GM04503 (cell line): ENCODE results near the gene NOTCH1.
"Not testable (repeated sequence)": the region's sequence is repeated elsewhere in the genome, so short reads cannot be mapped to it uniquely, and the experiment has no call there.

Source experiments
- DNase-seq: peaks from one replicate; pipeline ENCODE4 v3.0.0-alpha.2; 2012; ENCODE audit warnings: low read depth

NOTCH1 gene

DNA sequence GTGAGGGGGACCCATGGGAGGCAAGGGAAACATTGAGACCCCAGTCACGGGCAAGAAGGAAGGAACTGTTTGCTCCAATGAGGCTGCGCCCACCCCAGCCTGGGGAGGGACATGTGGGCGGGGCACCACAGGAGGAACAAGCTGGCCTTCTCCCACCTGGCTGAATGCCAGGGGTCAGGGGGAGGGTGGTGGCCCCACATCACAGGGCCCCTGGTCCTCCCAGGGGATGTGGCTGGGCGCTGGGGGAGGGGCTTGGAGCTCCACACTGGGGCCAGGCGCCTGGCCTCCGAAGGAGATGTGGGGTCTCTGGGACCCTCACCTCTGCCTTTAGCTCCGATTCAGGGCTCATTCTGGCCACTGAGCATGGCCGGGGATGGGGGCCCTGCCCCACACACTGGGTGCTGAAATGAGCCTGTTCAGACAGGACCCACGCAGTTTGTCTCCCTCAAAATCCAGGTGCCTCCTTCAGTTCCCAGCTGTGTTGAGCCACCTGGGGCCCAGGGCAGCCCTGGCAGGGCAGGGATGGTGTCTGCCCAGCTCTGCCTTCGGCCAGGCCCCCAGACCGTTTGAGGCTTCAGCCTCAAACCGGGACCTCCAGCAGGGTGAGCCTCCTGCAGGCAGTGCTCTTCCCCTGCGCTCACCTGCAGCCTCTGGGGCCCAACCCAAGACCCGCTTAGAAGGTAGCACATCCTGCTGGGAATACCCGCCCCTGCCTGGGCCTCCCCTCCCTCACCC is 33.2 kb upstream of the NOTCH1 start:
- no peak for DNase-seq

DNA sequence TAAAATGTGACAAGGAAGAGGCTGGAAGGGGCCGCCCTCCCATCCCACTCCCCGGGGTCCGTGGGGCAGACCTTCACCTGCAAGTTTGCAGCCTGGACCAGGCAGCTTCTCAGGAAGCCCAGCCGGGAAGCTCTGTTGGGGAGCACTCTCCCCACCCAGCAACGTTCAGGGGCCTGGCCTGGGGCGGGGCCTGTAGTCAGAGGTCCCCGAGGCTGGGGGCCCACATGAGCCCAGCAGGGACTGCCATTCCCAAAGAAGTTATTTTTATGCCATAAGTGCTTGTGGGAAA is 32.7 kb upstream of the NOTCH1 start:
- no peak for DNase-seq

DNA sequence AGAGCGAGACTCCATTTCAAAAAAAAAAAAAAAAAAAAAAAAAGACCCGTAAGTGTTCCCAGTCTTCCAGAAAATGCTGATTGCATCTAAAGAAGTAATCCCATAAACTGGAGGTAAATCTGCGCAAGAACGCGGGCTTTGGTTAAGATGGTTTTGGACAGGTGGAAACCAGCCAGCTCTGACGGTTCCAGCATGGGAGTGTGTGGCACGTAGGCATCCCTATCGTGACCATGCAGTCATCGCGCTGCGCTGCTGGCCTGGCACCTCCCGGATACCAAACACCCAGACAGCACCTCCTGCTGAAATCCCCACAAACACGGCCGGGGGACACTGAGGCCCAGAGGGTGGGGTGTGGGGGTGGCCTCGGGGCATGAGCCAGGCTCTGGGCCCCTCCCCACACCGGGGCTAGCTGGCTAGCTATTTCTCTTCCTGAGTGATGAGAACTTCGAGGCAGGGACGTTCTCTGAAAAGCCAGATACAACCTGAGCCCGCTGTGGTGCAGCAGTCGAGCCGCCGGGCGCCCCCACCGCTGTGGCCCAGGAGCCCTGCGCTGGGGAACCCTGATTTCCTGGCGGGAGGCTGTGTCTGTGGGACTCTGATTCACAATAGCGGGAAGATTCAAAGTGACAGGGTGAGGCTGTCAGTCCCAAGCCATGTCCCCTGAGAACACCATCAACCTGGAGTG is 32.2 kb upstream of the NOTCH1 start:
- DNase-seq, result no peak

DNA sequence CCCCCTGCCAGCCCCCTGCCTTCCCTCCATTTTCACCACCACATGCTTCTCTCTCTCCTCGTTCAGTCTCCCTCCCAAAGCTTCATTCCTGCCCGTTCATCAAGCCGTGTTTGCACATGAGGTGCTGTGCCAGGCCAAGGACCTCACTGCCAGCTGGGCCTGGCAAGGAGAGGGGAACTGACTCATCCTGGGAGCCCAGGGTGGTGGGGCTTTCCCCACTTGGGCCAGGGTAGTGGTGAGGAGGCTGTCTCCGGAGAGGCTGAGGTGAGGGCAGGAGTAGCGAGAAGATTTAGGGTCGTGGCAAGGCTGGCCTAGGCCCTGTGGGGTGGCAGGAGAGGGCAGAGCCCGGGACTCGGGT is 30.4 kb upstream of the NOTCH1 start:
- no peak for DNase-seq

DNA sequence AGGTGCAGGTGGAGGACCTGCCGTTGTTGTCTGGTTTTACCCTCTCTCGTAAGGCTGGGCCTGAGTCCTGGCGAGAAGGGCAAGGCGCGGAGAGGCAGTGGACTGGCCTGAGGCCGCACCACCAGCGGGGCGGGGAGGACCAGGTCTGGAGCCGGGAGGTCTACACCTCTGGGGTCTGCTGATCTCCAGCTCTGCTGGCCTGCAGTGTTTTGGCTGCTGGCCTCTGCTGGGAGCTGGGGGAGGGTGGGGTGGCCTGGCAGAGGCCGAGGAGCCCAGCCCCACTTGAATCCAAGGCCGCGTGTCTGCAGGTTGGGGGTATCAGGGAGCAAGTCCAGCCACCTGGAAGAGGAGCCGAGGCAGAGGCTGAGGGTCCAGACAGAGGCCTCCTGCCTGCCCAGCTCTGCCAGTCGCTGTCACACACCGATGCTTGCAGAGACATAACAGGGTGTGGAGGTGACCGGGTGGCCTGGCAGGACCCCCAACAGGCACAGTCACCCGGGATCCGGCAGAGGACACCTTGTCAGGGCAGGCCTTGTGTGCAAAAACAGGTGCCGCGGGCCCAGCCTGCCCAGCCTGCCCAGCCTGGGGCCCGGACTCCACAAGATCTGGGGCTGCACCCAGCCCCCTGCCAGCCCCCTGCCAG is 29.9 kb upstream of the NOTCH1 start:
- no peak for DNase-seq

DNA sequence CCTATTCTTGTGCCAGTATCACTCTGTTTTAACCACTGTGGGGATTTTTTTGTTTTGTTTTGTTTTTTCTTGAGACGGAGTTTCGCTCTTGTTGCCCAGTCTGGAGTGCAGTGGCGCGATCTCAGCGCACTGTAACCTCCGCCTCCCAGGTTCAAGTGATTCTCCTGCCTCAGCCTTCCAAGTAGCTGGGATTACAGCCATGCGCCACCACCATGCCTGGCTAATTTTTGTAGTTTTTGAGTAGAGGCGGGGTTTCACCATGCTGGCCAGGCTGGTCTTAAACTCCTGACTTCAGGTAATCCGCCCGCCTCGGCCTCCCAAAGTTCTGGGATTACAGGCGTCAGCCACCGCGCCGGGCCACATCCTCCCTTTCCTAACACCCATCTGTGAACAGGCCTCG is 28.8 kb upstream of the NOTCH1 start:
- DNase-seq, result not testable (repeated sequence)

DNA sequence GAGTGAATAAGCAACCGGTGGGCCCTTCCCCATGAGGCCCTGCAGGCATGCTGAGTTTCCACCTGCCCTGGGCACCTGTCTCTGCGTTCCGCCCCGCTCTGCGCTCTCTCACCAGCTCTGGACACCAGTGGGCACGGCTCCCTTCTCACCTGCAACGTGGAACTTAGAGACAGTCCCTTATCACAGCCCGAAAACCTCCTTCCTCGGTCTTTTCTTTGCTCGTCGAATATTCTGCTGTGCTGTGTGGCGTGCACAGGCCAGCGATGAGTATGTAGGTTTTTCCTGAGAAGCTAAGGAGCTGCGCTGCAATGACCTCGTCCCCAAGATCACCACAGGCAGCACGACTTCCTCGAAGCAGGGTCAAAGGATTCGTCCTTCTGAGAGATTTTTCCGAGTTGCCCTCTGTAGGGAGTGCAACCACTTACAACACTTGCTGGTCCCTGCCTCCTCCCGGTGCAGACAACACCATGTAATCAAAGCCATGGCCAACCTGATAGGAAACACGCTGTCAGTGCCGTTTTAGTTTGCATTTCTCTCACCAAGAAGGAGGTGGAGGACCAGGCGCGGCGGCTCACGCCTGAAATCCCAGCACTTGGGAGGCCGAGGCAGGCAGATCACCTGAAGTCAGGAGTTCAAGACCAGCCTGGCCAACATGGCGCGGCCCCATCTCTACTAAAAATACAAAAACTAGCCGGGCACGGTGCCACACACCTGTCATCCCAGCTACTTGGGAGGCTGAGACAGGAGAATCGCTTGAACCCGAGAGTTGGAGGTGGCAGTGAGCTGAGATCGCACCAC is 27.2 kb upstream of the NOTCH1 start:
- DNase-seq, result no peak

DNA sequence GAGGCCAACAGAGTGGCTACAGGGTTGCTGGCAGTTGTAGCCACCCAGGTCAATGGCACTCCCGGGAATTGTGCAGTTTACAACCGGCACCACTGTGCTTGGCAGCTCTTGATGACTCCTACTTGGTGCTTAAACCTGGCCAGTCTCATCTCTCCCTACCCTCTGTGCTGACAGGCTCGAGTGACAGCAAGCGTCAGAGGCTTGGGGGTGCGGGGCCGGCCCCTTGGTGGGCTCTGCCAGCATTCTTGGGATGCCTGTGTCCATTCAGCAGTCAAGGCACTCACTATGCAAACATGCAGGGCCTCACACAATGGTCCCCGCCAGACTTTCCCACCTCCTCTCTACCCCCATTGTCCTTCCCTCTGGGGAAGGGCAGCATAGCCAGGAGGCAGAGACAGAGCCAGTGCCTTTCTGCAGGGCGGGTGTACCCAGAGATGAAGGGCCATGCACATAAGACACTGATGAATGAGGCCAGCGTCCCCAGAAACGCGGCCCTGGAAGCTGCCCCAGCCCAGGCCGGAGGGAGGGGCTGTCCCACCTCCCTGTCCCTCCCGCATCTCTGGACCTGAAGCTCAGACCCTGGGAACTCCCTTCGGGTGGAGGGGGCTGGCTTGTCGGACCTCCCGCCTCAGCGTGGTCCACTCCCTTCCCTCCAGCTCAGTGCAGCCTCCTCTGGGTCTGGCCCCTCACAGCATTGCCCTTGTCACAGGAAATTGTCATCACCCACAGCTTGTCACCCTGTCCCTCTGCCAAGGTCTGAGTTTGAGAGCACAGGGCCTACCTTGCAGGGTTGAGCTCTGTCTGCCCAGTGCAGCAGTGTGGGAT is 26.4 kb upstream of the NOTCH1 start:
- DNase-seq, result no peak

DNA sequence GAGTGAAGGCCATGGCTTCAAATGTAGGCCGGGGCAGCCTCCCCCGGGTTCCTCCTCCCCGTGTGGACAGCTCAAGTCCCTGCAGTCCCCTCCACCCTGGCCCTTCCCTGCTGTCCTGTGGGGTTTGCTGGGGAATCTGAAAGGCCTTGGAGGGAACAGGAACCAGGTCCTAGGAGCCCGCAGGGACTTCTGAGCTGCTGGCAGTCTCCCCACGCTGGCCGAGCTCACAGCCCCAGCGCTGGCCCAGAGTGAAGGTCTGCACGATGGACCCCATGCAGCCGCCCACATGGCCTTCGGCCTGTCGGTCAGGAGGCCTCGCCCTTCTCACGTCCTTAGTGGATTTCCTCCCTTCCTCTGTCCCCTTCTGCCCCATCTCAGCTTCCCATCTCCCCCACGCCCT is 25.7 kb upstream of the NOTCH1 start:
- no peak for DNase-seq

DNA sequence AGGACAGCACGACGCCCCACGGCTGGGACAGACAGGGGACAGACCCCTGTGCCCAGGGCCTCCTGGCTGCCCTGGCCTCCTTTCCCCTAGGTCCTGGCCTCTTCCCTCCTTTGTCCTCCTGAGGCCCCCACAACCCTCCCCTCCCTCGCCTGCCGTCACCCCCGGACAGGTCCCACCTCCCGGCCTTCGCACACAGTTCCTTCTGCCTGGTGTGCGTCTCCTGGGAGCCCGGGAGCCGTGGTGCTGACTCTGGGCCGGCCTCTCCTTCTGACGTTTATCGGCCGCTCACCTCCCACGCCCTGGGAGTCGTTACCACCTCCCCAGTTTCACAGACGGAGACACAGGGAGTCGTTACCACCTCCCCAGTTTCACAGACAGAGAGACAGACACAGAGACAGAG is 25.1 kb upstream of the NOTCH1 start:
- DNase-seq, result no peak

DNA sequence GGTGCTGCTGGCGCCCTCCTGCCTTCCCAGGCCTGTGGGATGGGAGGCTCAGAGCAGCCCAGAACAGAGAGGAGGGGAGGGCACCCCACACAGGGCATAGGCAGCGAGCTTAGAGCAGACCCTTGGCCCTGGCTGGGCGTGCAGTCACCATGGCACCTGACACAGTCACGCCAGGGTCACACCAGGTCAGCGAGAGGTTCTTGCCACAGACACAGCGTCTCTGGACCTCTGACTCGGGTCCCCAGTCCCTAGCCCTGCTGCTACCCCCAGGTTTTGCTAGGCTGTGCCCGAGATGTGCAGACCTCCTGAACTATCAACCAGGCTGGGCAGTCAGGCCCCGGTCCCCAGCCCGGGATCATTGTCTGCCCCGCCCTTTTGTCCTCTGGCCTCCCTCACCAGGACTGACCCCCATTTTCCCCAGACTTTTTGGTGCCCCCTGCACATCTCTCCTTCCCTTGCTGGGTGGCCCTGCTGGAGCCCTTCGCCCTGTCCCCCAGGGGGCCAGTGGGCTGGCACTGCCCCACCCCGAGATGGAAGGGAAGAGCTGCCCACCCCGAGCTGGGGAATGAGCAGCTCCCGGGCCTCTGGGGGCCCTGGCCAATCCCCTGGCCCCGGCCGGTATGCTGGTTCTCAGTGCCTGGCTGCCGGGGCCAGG is 24.5 kb upstream of the NOTCH1 start:
- DNase-seq, result no peak

DNA sequence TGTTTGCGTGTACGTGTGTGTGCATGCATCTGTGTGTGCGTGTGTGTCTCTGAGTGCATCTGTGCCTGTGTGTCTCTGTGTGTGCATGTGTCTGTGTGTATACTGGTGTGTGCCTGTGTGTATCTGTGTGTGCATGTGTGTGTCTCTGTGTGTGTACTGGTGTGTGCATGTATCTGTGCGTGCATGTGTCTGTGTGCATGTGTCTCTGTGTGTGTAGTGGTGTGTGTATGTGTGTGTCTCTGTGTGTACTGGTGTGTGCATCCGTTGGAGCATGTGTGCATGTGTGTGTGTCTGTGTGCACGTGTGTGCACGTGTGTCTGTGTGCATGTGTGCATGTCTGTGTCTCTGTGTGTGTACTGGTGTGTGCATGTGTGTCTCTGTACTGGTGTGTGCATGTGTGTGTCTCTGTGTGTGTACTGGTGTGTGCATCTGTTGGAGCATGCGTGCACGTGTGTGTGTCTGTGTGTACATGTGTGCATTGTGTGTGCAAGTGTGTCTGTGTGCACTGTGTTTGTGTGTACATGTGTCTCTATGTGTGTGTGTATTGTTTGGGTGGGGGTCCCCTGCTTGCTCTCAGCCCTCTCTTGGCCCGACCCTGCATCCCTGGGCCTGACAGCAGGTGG is 23.8 kb upstream of the NOTCH1 start:
- no peak for DNase-seq

DNA sequence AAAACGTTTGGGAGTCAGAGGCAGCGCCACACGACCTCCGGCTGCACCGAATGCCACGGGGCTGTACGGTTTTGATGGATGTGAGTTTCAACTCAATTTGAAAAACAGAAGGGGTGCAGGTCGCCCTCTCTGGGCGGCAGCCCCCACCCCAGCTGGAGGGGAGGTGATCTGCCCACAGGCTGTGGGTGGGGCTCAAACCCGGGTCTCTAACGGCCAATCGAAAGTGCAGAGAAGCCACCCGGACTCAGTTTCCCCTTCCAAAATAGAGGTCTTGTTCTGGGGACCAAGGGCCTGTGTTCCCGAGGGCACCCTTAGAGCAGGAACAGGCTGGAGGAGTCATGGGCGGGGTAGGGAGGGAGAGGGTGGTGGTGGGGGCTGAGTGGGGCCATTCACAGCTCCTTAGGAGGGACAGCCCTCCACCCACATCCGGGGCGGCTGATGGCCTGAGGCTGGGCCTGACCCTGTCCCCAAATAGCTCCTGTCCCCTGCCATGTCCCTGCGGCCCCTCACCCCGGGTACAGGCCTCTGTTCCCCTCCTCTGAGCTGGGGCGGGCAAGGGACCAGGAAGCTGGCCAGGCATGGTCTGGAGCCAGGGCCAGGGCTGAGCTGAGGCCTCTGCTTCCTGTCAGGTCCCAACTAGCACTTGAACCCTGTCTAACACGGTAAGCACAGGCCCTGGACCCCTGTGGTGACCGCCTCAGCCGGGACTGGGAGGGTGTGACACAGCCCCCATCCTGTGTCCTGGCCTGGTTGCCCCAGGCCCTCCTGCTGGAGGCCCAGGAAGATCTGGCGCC is 22.6 kb upstream of the NOTCH1 start:
- DNase-seq, result no peak

DNA sequence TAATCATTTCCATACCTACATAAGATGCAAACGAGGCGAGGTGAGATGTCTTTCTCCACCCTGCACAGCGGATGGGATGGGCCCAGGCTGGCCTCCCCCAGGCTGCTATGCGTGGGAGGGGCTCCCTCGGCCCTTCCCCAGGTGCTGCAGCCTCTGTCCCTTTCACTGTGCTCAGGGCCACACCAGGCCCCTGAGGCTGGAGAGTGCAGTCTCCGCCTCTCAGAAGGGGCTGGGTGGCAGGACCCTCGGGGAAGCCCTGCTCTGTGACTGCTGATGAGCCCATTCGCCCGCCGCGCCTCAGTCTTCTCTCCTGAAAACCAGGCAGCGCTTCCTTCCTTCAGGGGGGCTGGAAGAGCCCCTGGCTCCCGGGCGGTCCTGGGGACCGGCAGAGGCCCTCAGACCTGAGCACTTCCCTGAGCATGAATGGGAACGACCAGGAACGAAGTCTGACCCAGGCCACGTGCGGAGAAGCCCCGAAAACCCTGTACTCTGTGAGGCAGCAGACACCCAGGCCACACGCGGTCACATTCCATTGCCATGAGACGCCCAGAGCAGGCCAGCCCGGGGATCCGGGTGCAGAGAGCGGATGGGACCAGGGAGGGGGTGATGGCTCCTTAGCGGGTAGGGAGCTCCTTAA is 21.9 kb upstream of the NOTCH1 start:
- DNase-seq, result no peak

DNA sequence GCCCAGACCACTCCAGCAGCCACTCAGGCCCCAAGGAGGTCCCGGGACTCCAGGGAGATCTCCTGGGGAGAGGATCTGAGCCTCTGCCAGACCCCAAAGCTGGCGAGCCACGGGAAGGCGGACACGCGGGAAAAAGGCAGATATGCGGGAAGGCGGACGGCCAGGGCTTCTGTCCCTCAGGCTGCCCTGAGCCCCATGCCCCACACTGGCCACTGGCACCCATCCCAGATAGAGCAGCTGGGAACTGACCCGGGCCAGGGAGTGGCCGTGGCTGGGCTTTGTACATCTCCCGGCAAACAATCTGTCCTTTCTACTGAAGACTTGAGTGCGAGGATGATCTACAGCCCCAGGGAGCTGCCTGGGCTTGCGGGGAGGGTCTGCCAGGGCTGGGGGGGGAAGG is 21.1 kb upstream of the NOTCH1 start:
- DNase-seq, result no peak

DNA sequence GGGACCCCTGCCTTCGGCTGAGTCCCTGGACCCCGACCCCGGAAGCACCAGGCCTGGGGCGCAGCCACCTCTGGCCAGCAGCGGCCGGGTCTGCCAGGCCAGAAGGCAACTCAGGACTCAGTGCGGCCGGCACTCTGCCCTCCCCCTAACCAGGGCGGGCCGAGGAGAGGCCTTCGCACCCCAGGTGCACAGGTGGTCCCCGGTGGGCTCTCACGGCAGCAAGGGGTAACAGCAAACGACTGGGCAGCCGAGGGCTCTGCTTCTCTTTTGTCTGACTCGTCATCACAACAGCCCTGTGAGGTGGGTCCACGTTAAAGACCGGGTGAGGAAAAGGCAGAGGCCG is 20.7 kb upstream of the NOTCH1 start:
- DNase-seq, result no peak

DNA sequence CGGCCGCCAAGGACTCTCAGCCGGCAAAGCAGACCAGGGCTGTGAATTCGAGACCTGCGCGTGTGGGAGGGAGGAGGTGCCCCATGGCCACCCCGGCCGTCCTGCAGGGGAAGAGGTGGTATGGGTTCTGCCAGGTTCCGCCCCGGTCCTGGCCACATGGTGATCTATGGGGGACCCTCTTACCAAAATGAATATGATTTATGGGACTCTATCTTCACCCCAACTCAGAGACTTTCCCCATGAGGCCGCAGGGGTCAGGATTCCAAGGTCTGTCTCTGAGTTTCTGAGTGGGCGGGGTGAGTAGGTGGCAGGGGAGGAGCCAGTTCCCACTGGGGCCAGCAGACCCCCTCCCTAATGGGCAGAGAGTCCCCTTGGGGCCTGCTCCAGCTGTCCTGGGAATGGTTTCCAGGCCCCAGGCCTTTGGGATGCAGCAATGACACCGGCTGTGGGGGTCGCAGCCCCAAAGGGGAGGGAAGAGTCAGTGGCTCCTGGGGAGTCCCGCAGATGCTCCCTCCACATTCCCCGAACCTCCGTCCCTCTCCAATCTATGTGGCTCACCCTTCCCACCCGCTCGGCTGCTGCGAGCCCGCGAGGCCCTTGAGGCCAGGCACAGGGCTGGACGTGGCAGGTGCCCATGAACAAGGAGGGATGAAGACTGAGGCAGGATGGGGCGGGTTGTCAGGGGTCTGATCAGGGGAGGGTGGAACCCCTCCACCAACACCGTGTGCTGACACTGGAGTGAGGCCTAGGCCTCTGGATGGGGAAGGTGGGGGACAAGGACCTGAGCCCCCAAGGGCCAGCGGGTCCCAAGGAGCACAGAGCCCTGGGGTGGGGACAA is 20.1 kb upstream of the NOTCH1 start:
- no peak for DNase-seq

DNA sequence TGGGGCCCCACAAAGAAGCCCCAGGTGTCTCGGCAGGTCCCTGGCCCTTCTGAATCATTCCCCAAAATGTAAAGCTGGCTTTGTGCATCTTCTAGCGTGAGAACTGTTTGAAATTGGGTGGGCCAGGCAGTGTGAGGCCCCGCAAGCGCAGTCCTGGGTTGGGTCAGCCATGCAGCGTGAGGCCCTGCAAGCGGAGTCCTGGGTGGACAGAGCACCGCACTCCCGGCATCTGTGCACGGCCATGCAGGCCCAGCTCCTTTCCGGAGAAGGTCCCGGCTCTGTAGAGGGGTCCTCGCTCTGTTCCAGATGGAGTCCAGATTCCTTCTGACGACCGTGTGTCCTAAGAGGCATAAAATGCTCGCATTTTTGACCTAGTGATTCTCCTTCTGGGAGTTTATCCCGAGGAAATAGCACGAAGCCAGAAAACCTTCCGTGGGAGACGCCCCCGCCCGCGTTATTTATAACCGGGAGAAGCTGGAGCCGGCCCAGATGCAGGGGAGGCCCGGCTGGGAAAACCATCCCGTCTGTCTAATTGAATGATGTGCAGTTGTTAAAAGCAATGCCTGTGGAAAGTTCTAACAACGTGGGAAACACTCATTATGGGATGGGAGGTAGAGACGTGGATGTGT is 19.4 kb upstream of the NOTCH1 start:
- no peak for DNase-seq
